HG03103 (cell line): ENCODE data around the gene GPATCH8.
"Not testable (repeated sequence)": the region's sequence is repeated elsewhere in the genome, so short reads cannot be mapped to it uniquely, and the experiment has no call there.

Experiments used
- ATAC-seq: cut with Tn5 transposase; IDR thresholded peaks from one replicate; pipeline ENCODE4 v1.9.1; 2021; ENCODE audit warnings: low read depth; ENCODE audit not compliant: unreplicated experiment

GPATCH8 gene

GRCh38 chr17:44527954-44528353 lies 24.7 kb upstream of the GPATCH8 start:
- ATAC-seq, result no peak

DNA sequence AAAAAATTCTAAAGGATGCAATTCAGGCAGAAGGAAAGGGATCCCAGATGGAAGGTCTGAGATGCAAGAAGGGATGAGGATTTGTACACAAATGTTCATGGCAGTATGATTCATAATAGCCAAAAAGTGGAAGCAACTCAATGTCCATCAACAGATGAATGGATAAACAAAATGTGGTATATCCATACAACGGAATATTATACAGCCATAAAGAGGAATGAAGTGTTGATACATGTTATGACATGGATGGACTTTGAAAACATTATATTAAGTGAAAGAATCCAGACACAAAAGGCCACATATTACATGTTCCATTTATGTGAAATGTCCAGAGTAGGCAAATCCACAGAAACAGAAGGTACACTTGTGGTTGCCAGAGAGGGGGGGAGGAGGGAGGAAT lies 23.9 kb upstream of the GPATCH8 start:
- no peak for ATAC-seq

DNA sequence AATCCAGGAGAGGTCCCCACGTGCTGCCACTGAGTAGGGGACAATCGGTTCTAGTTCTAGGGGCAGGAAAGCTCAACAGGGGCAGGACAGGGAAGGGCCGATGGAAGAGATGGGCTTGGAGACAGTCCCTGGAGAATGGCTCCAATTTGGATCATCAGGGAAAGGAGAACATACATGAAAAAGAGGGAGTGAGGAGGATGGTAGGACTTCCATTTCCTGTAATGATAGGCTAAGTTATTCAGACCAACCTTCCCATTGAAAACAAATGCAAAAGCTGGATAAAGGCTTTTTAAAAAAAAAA lies 20.4 kb upstream of the GPATCH8 start:
- no peak for ATAC-seq

- ATAC-seq, result no peak
Measured at GRCh38 chr17:44522883-44523671, 19.9 kb upstream of the GPATCH8 start.

GRCh38 chr17:44518032-44518431 lies 14.8 kb upstream of the GPATCH8 start:
- ATAC-seq, result no peak

DNA sequence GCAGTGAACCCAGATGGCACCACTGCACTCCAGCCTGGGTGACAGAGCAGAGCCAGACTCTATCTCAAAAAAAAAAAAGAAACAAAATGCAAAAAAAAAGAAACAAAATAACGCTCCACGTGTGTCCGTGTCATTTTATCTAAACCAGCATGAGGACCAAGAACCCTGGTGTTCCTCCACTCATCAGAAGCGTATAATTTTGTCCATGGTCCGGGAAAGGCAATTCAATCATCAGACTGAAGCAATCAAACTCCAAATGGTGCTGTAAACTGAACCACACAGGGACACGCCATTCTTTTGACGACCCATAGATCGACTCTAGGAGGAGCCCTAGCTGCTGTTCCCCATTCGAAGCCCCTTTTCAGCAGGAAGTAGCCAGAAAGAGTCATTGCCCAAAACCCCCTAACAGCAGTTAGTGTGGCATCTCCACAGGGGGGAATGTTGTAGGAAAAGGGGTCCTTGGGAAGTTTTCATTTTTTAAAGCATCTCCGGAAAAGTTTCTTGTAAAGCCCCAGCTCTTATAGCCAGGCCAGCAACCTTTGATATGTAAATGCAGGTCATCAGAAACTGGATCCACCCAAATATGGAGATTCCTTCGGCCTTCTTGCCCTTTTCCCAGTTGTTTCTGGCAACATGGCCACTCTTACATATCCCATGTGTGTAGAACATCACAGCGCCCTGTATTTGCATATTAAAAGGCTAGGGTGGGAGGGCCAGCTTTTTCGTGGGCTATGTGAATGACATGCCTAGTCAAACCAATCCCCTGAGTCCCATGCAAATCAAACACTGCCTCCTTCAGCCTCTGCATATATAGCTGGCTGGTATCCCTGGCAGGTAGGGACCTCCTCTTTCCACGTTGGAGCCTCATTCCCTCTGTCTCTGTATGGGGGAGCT lies 8.3 kb upstream of the GPATCH8 start:
- ATAC-seq, result not testable (repeated sequence)

- not testable (repeated sequence) for ATAC-seq
Measured at GRCh38 chr17:44506939-44507604, 3.9 kb upstream of the GPATCH8 start.

DNA sequence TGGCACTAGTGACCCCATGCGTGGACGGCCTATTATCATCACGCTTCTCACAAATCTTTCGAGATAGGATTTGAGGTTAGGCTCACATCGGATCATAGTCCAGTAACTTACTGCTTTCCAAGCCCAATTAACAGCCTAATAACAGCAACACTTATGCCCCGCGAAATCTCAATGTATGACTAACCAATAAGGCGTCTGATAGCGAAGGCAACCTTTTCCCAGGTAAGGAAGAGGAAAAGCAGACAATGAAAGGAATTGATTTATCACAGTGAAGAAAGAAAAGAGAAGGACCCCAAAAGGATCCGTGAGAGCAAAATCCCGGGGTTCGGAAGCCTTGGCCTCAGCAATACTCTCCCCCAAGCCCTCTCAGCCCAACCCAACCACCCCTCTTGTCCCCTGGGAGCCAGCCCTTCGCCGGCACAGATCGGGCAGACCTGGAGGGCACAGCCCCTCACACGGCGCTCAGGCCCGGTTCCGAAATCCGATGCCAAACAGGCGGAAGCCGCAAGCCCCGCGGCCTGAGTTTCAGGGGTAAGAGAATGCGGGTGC lies 534 bp downstream of the GPATCH8 start:
- no peak for ATAC-seq

GRCh38 chr17:44501866-44502375 lies 1.3 kb downstream of the GPATCH8 start:
- no peak for ATAC-seq

DNA sequence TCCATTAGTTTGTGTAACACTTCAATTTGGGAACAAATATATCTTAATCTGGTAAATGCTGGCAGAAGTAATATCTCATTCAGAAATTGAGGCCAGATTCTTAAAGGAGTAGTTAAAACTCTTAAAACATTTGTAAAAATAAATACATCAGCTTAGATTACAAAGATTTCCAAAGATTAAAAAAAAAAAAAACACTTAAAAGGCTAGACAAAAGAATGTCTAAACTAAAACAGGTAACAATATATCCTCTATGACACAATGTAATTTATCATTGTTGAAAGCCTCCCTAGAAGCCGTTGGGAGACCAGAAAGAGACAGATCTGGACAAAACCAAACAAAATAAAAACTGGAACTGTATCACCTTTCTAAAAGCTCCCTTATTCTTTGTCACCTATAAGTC lies 3.5 kb downstream of the GPATCH8 start:
- ATAC-seq, result no peak

- no peak for ATAC-seq
Measured at GRCh38 chr17:44496815-44497214, 6.4 kb downstream of the GPATCH8 start.

- ATAC-seq, result no peak
Measured at GRCh38 chr17:44493339-44493738, 9.9 kb downstream of the GPATCH8 start.

- no peak for ATAC-seq
Measured at GRCh38 chr17:44492706-44493272, 10.4 kb downstream of the GPATCH8 start.

DNA sequence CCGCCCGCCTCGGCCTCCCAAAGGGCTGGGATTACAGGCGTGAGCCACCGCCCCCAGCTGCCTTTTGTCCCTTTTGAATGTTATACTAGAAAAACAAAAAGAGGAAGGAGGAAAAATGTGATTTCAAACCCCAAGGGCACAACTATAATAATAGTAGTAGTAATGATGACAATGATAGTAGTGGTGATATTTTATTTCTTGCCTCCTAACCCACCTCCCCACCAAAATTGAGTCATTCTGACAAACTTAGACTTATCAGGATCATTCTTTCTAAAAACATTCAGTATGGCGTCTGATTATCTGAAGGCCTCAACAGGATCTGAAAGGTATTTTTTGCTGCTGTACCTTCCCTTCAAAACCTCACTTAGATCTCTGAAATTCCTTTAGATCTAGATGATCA lies 13.6 kb downstream of the GPATCH8 start:
- no peak for ATAC-seq

- ATAC-seq, result no peak
Measured at GRCh38 chr17:44487170-44487569, 16.0 kb downstream of the GPATCH8 start.

DNA sequence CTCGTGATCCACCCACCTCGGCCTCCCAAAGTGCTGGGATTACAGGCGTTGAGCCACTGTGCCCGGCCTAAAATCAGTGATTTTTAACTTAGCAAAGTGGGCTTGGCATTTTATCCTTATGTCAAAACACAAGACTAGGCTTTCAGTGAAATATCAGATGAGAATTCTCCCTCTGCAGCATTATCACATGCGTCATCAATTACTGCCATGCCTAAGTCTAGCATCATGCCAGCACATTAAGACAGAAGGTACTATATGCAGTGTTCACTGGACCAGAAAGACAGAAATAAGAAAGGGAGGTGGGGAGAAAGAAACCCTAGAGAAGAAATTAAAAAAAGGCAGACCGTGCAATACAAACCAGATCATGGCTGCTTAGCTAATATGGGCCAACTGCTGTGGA lies 29.8 kb downstream of the GPATCH8 start:
- ATAC-seq, result no peak

GRCh38 chr17:44469676-44470075 lies 33.5 kb downstream of the GPATCH8 start:
- no peak for ATAC-seq

DNA sequence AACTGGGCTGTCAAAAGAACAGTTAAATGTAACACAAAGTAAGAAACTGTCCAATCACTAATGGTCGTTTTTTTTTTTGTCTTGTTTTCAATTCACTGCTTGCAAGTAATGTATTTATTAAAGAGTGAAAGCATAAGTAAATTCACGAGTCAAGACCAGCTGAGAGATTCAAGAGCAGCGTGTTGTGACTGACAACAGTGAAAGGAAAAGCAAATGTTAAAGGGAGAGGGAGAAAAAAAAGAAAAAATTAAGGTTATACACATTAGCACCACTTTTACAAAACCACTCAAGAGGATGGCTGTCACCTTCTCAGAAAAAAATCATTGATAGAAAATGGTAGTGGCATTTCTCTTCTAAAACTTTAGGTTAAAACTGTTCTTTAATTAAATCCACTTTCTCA lies 36.1 kb downstream of the GPATCH8 start:
- ATAC-seq, result no peak

DNA sequence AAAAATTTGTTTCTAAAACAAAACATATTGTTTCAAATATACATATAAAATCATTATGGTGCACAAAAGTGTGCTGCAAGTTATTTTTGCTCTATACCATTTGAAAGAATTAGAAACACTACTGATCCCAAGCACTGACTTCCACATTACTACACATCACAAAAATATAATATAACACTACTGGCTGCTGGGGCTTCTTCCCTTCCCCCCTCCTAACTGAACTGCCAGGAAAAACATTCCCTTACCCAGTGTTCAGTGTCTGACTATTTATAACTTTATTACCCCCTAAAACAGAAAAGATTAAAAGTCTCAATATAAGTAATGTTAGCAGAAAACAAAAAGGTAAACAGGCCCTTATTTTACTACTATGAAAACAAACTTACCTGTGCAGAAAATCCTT lies 36.9 kb downstream of the GPATCH8 start:
- ATAC-seq, result no peak

DNA sequence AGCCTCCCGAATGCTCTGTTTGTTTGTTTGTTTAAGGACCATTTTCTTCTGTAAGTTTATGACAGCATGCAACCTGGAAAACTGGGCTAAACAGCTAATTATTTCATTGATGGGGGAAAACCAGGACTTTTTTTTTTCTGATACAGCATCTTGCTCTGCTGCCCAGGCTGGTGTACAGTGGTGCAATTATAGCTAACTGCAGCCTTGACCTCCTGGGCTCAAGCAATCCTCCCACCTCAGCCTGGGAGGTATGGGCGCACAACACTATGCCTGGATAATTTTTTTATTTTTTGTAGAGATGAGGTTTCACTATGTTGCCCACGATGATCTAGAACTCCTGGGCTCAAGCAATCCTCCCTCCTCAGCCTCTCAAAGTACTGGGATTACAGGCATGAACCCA lies 37.3 kb downstream of the GPATCH8 start:
- no peak for ATAC-seq

GRCh38 chr17:44465276-44465675 lies 37.9 kb downstream of the GPATCH8 start:
- ATAC-seq, result no peak
